Measurements from ENCODE around the gene BTK.

- no peak for TF ChIP-seq EZH2 (IDR thresholded peaks at IDR 0.05; ENCODE audit: insufficient read depth, low read length)
- TF ChIP-seq CTCF (IDR thresholded peaks at IDR 0.05; ENCODE audit: insufficient read depth, low read depth, low read length), result no peak
These were observed 23.9 kb downstream of the BTK start for GRCh38 chrX:101362116-101362515.
